ENCODE results near the gene SERPINI2. TPM values are rescaled to one million over a fixed set of nuclear protein-coding genes. Genes with fewer than 3 reads are reported as not detected.
A peak's percentile ranks its signal among the peaks of the same experiment; 100 is the strongest.

The SERPINI2 gene, protein sequence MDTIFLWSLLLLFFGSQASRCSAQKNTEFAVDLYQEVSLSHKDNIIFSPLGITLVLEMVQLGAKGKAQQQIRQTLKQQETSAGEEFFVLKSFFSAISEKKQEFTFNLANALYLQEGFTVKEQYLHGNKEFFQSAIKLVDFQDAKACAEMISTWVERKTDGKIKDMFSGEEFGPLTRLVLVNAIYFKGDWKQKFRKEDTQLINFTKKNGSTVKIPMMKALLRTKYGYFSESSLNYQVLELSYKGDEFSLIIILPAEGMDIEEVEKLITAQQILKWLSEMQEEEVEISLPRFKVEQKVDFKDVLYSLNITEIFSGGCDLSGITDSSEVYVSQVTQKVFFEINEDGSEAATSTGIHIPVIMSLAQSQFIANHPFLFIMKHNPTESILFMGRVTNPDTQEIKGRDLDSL
- not detected for total RNA-seq
- long read RNA-seq = 0 reads

DNA sequence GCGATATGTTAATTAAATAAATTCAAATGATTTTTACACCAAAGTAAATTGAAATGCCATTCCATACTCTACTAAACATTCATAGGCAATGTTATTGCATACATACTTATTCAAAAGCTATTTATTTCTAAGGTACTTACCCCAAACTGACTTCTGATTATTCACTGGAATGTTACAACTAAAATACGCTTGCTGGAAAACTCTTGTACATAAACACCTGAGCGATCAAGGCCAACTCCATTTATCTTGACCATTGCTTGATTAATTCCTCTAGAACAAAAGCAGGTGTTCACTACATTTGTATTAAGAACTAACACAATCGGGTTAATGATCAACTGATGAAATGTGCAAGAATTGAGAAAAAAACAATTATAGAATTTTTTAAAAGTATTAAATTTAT, at the start of gene SERPINI2:
TSS of gene SERPINI2 (minus strand) at position 180 of the 400 bp plus-strand sequence. CDS start 2,208 bp downstream, outside the sequence.
- 64% methylated on average over 4 of the region's 4 CpGs for WGBS (ENCODE audit: insufficient coverage, low coverage, low lambda C conversion rate, missing lambda C conversion rate)

DNA sequence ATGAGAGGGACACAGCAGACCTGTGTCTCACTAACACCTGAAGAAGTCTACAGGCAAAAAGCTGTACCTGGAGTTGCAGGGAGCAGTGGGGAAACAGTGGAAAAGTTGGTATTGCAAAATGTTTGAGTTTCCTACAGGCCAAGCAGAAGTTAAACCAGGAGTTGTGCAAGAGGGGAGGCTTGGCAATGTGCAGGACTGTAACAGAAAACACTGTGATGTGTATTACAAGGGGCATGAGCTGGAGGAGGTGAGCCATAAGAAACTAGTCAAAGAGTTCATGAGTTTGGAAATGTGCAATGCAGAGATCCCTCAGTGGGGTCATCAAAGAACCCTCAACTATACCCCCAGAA, 47.1 kb upstream of the SERPINI2 start:
- no peak overlapping the region for H3K27ac ChIP-seq
- intact Hi-C loops (cut with DNase I) = no loop called here
- peak; percentile 40 to 95 (median 64) for ATAC-seq
- TF ChIP-seq POLR2A (IDR thresholded peaks at IDR 0.05) = no peak
- TF ChIP-seq, protein P1, sequence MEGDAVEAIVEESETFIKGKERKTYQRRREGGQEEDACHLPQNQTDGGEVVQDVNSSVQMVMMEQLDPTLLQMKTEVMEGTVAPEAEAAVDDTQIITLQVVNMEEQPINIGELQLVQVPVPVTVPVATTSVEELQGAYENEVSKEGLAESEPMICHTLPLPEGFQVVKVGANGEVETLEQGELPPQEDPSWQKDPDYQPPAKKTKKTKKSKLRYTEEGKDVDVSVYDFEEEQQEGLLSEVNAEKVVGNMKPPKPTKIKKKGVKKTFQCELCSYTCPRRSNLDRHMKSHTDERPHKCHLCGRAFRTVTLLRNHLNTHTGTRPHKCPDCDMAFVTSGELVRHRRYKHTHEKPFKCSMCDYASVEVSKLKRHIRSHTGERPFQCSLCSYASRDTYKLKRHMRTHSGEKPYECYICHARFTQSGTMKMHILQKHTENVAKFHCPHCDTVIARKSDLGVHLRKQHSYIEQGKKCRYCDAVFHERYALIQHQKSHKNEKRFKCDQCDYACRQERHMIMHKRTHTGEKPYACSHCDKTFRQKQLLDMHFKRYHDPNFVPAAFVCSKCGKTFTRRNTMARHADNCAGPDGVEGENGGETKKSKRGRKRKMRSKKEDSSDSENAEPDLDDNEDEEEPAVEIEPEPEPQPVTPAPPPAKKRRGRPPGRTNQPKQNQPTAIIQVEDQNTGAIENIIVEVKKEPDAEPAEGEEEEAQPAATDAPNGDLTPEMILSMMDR (IDR thresholded peaks at IDR 0.05) = no peak
- H3K9me3 ChIP-seq = no peaks in the 10 kb centered on the region
- H3K27me3 ChIP-seq = no peaks in the 10 kb centered on the region
- no peak overlapping the region for H3K4me3 ChIP-seq
- no peaks in the 10 kb centered on the region for H3K36me3 ChIP-seq
- H3K4me1 ChIP-seq = peaks cover 0 to 3% (median 0%) of the 10 kb centered on the region in 4 donors
- DNase-seq = peak in 2 of 3 donors; percentile 37 to 46

More for the DNA sequence above, at the start of gene SERPINI2:
- Histone ChIP-seq H3K4me1 (no peaks in the 10 kb centered on the region), H3K36me3 (no peaks in the 10 kb centered on the region), H3K9me3 (no peaks in the 10 kb centered on the region), H3K27me3 (no peaks in the 10 kb centered on the region), H3K4me3 (no peak within 1 kb of the TSS), H3K27ac (no peak within 1 kb of the TSS)
- intact Hi-C loops (cut with DNase I) = no loop called here
- DNase-seq (no peak), ATAC-seq (no peak)
- TF ChIP-seq POLR2A (IDR thresholded peaks at IDR 0.05) = no peak
- TF ChIP-seq, protein P1 (IDR thresholded peaks at IDR 0.05) = no peak

DNA sequence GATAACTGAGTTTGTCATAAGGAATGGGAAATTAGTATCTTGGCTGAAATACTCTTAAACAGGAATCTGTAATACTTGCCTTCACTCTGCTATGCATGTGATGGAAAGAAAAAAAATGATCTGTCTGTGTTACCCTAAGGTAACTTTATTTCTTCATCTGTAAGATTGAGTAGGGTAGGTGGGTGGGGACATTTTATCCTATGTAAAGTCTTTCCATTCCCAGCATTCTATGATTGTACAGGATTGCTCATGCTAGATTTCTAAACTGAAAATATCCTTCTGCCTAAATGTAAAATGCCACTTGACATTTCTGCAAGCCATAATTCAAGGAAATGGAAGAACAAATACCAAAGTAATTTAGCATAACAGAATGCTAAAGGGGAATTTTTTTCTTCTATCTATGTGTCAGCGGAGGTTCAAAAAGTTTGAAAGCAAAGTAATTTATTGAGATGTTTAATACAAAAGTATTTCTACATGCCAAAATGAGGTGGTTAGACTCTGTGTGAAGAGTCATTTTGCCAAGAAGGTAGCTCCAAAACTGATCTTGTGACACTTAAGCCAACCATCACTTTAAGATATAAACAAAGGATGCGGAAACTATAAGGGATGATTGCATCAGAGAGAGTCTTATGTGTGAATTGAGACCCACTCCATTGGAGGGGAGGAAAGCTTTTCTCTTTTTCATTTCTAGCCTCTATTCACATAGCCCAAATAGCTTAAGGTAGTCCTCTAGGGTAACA, 46.6 kb upstream of the SERPINI2 start:
- no peaks in the 10 kb centered on the region for H3K27me3 ChIP-seq
- ATAC-seq (no peak), DNase-seq (no peak)
- 54% methylated on average over 2 of the region's 2 CpGs for WGBS (ENCODE audit: insufficient coverage, low coverage, low lambda C conversion rate, missing lambda C conversion rate)
- no peak overlapping the region for H3K27ac ChIP-seq
- no peaks in the 10 kb centered on the region for H3K9me3 ChIP-seq
- intact Hi-C loops (cut with DNase I) = no loop called here
- no peak overlapping the region for H3K4me3 ChIP-seq
- H3K4me1 ChIP-seq = peaks cover 0 to 3% (median 0%) of the 10 kb centered on the region in 4 donors
- TF ChIP-seq, protein P1 (IDR thresholded peaks at IDR 0.05) = no peak
- no peak for TF ChIP-seq POLR2A (IDR thresholded peaks at IDR 0.05)
- no peaks in the 10 kb centered on the region for H3K36me3 ChIP-seq

DNA sequence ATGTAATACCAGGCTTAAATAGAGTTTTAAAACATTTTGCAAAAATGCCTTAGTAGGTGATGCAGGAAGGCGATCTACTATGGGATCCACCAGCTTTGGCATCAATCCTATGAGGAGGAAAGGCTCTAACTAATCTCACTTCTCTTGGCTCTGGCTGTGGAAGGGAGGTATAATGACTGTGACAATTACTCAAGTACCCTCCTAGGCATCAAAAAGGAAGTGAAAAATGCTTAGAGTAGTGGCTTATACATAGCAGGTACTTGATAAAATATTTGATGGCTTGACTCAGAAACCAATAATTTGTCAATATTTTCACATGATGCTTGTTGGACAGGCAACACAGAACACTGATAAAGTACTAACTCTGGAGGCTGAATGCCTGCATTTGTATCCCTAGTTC, 34.1 kb upstream of the SERPINI2 start:
- 100% methylated on average over 1 of the region's 1 CpG for WGBS (ENCODE audit: insufficient coverage, low coverage, low lambda C conversion rate, missing lambda C conversion rate)
- no peak for ATAC-seq

More for the DNA sequence above, 34.1 kb upstream of the SERPINI2 start:
- intact Hi-C loops (cut with DNase I) = no loop called here
- H3K4me1 ChIP-seq = no peaks in the 10 kb centered on the region
- H3K4me3 ChIP-seq = no peak overlapping the region
- TF ChIP-seq POLR2A (IDR thresholded peaks at IDR 0.05) = no peak
- TF ChIP-seq, protein P1 (IDR thresholded peaks at IDR 0.05) = no peak
- no peaks in the 10 kb centered on the region for H3K36me3 ChIP-seq
- H3K27ac ChIP-seq = no peak overlapping the region
- no peaks in the 10 kb centered on the region for H3K9me3 ChIP-seq
- DNase-seq = no peak
- H3K27me3 ChIP-seq = no peaks in the 10 kb centered on the region
